Measurements from ENCODE around the gene PANX1.

PANX1 gene

GRCh38 chr11:94169516-94169915 lies 40.9 kb downstream of the PANX1 start:
- Histone ChIP-seq H3K27me3 (replicated peaks; ENCODE audit: control insufficient read depth, insufficient read depth, low read length) (no peaks in the 10 kb centered on the region), H3K4me3 (replicated peaks; ENCODE audit: low read depth, low read length) (no peak overlapping the region), H3K36me3 (ENCODE audit: control insufficient read depth, insufficient read depth, low read length) (no peaks in the 10 kb centered on the region; the same call in none of the 2 replicates)
- DNase-seq (ENCODE audit: extremely low read depth, insufficient read length), result no peak
- no peak for TF ChIP-seq CTCF (IDR thresholded peaks at IDR 0.05; ENCODE audit: insufficient read depth, low read length, poor library complexity, severe bottlenecking)

- TF ChIP-seq CTCF (IDR thresholded peaks at IDR 0.05; ENCODE audit: insufficient read depth, low read length, poor library complexity, severe bottlenecking), result no peak
- DNase-seq (ENCODE audit: extremely low read depth, insufficient read length), result no peak
- Histone ChIP-seq H3K27me3 (replicated peaks; ENCODE audit: control insufficient read depth, insufficient read depth, low read length) (no peaks in the 10 kb centered on the region), H3K4me3 (replicated peaks; ENCODE audit: low read depth, low read length) (no peak overlapping the region), H3K36me3 (ENCODE audit: control insufficient read depth, insufficient read depth, low read length) (no peaks in the 10 kb centered on the region; the same call in none of the 2 replicates)
Measured at GRCh38 chr11:94169930-94170545, 41.4 kb downstream of the PANX1 start.

- Histone ChIP-seq H3K4me3 (replicated peaks; ENCODE audit: low read depth, low read length) (no peak overlapping the region), H3K36me3 (ENCODE audit: control insufficient read depth, insufficient read depth, low read length) (no peaks in the 10 kb centered on the region; the same call in none of the 2 replicates), H3K27me3 (replicated peaks; ENCODE audit: control insufficient read depth, insufficient read depth, low read length) (no peaks in the 10 kb centered on the region)
- no peak for DNase-seq (ENCODE audit: extremely low read depth, insufficient read length)
- TF ChIP-seq CTCF (IDR thresholded peaks at IDR 0.05; ENCODE audit: insufficient read depth, low read length, poor library complexity, severe bottlenecking), result no peak
Measured at GRCh38 chr11:94170953-94171352, 42.3 kb downstream of the PANX1 start.

- no peaks in the 10 kb centered on the region; the same call in none of the 2 replicates for H3K36me3 ChIP-seq (ENCODE audit: control insufficient read depth, insufficient read depth, low read length)
- no peak overlapping the region for H3K4me3 ChIP-seq (replicated peaks; ENCODE audit: low read depth, low read length)
- DNase-seq (ENCODE audit: extremely low read depth, insufficient read length), result no peak
- H3K27me3 ChIP-seq (replicated peaks; ENCODE audit: control insufficient read depth, insufficient read depth, low read length), result no peaks in the 10 kb centered on the region
- peak; percentile 85 for TF ChIP-seq CTCF (IDR thresholded peaks at IDR 0.05; ENCODE audit: insufficient read depth, low read length, poor library complexity, severe bottlenecking)
Measured at GRCh38 chr11:94171693-94172440, 43.2 kb downstream of the PANX1 start.

- no peak for DNase-seq (ENCODE audit: extremely low read depth, insufficient read length)
- no peak for TF ChIP-seq CTCF (IDR thresholded peaks at IDR 0.05; ENCODE audit: insufficient read depth, low read length, poor library complexity, severe bottlenecking)
- H3K36me3 ChIP-seq (ENCODE audit: control insufficient read depth, insufficient read depth, low read length), result peaks cover 3% of the 10 kb centered on the region
- H3K27me3 ChIP-seq (replicated peaks; ENCODE audit: control insufficient read depth, insufficient read depth, low read length), result no peaks in the 10 kb centered on the region
- H3K4me3 ChIP-seq (replicated peaks; ENCODE audit: low read depth, low read length), result no peak overlapping the region
Measured at GRCh38 chr11:94175535-94175934, 46.9 kb downstream of the PANX1 start.

Measured in GM06990 (cell line).